B cell (primary cell): ENCODE measurements around the gene MARK4. TPM values are rescaled to one million over a fixed set of nuclear protein-coding genes. Genes with fewer than 3 reads are reported as not detected.

Experiments
- ATAC-seq: fragments of 200-7000 bp; cut with Tn5 transposase; one replicate; pipeline ENCODE4 v1.10.0; 2021; ENCODE audit warnings: low read depth, mild to moderate bottlenecking, moderate number of reproducible peaks, moderate library complexity
- CTCF ChIA-PET: fragments of 350-600 bp; sonication (Branson Sonifier 250); formaldehyde crosslinking; loops from one replicate; lab custom pipeline; 2021; ENCODE audit warnings: antibody characterized with exemption, inconsistent platforms; lab: Charles Lee
- POLR2A ChIA-PET: fragments of 350-600 bp; sonication (Branson Sonifier 250); formaldehyde crosslinking; loops from one replicate; lab custom pipeline; 2021; ENCODE audit warnings: antibody characterized with exemption; lab: Charles Lee
- DNase-seq: peaks from one replicate; pipeline ENCODE4 v3.0.0; 2013
- H2AFZ ChIP-seq: 2 replicates; pipeline ENCODE4 v1.6.1; 2012; ENCODE audit warnings: mild to moderate bottlenecking, low read depth, low read length; ENCODE audit not compliant: insufficient read depth, poor library complexity, severe bottlenecking
- H3K27ac ChIP-seq, 2 donors: 1 replicate in 1 of 2; 2 replicates in 1 of 2; pipeline ENCODE4 v1.5.1; 2012 to 2013; ENCODE audit warnings: low read length in 2 of 2, mild to moderate bottlenecking in 2 of 2, moderate library complexity in 1 of 2
- H3K27me3 ChIP-seq, 4 experiments: fragments of 200-600 bp in 1 of 4; sonication (generic) in 1 of 4; replicated peaks in 1 of 4; 1 replicate in 2 of 4; 2 replicates in 2 of 4; pipeline versions ENCODE4 v1.6.1 to v1.7.0; 2013 to 2016; ENCODE audit warnings: low read length in 3 of 4, mild to moderate bottlenecking in 2 of 4, mixed read lengths in 1 of 4, moderate library complexity in 1 of 4; ENCODE audit not compliant: insufficient read depth in 4 of 4, control insufficient read depth in 3 of 4; ENCODE audit errors: control extremely low read depth in 1 of 4
- H3K36me3 ChIP-seq, 2 experiments: replicated peaks in 1 of 2; 1 replicate in 1 of 2; 2 replicates in 1 of 2; pipeline versions ENCODE4 v1.6.1 to v1.7.1; 2013; ENCODE audit warnings: low read length in 1 of 2; ENCODE audit not compliant: insufficient read depth in 2 of 2, control insufficient read depth in 1 of 2; ENCODE audit errors: control extremely low read depth in 1 of 2, extremely low read depth in 1 of 2
- H3K4me1 ChIP-seq, 2 donors: fragments of 200-600 bp in 1 of 2; sonication (generic) in 1 of 2; 1 replicate in 1 of 2; 2 replicates in 1 of 2; pipeline versions ENCODE4 v1.5.1 to v1.6.1; 2013 to 2017; ENCODE audit warnings: low read length in 2 of 2; ENCODE audit not compliant: control insufficient read depth in 2 of 2, insufficient read depth in 2 of 2
- H3K4me2 ChIP-seq: replicated peaks from 2 replicates; pipeline ENCODE3; 2012; ENCODE audit warnings: mild to moderate bottlenecking, low read depth, low read length; ENCODE audit not compliant: poor library complexity, severe bottlenecking
- H3K4me3 ChIP-seq, 5 experiments: fragments of 200-600 bp in 1 of 5; sonication (generic) in 1 of 5; 1 replicate in 3 of 5; 2 replicates in 2 of 5; pipeline versions ENCODE4 v1.5.1 to v1.7.0; 2011 to 2016; ENCODE audit warnings: low read length in 4 of 5, mild to moderate bottlenecking in 4 of 5, low read depth in 2 of 5, control low read depth in 1 of 5, moderate library complexity in 1 of 5; ENCODE audit not compliant: insufficient read depth in 1 of 5; ENCODE audit errors: control extremely low read depth in 1 of 5, extremely low read depth in 1 of 5
- H3K79me2 ChIP-seq: fragments of 200-600 bp; sonication (generic); one replicate; pipeline ENCODE4 v1.6.0; 2016; ENCODE audit warnings: low read length; ENCODE audit not compliant: control insufficient read depth, insufficient read depth
- H3K9ac ChIP-seq: fragments of 200-600 bp; sonication (generic); 2 replicates; pipeline ENCODE4 v1.6.1; 2017; ENCODE audit warnings: mild to moderate bottlenecking, low read length, moderate library complexity
- H3K9me3 ChIP-seq, 3 donors: one replicate each; pipeline versions ENCODE4 v1.6.1 to v1.7.1; 2013; ENCODE audit warnings: low read length in 2 of 3; ENCODE audit not compliant: control insufficient read depth in 2 of 3, insufficient read depth in 1 of 3; ENCODE audit errors: control extremely low read depth in 1 of 3
- H4K20me1 ChIP-seq: 2 replicates; pipeline ENCODE4 v1.6.0; 2012; ENCODE audit warnings: mild to moderate bottlenecking, low read length; ENCODE audit not compliant: insufficient read depth, control insufficient read depth, poor library complexity, severe bottlenecking
- H3K27ac Mint-ChIP-seq: one replicate; pipeline ENCODE4 v1.8.0; 2021; ENCODE audit warnings: mixed read lengths
- H3K27me3 Mint-ChIP-seq: one replicate; pipeline ENCODE4 v1.8.0; 2021; ENCODE audit warnings: mixed read lengths
- H3K4me1 Mint-ChIP-seq: one replicate; pipeline ENCODE4 v1.8.0; 2021; ENCODE audit warnings: mixed read lengths
- H3K4me3 Mint-ChIP-seq: one replicate; pipeline ENCODE4 v1.8.0; 2021; ENCODE audit warnings: mixed read lengths
- H3K9me3 Mint-ChIP-seq: one replicate; pipeline ENCODE4 v1.8.0; 2022; ENCODE audit warnings: mixed read lengths; ENCODE audit not compliant: insufficient read depth
- CTCF ChIP-seq: fragments of 200-600 bp; IDR thresholded peaks from one replicate; pipeline ENCODE4 v1.8.0; 2022; ENCODE audit warnings: antibody characterized with exemption, mild to moderate bottlenecking
- EZH2 ChIP-seq: IDR thresholded peaks from 2 replicates; pipeline ENCODE4 v1.6.1; 2012; ENCODE audit warnings: borderline replicate concordance, low read depth, mild to moderate bottlenecking, moderate library complexity, low read length; ENCODE audit not compliant: insufficient read depth, poor library complexity, severe bottlenecking
- WGBS: methylation state at CpG from one replicate; pipeline ENCODE4 v1.1.5; 2013; ENCODE audit warnings: missing lambda C conversion rate; ENCODE audit not compliant: insufficient coverage; 5-methylcytosine and 5-hydroxymethylcytosine counted together
- intact Hi-C: fragments of 100-400 bp; cut with micrococcal nuclease; formaldehyde crosslinking; loops from one replicate; pipeline ENCODE4 v1.10.0; 2022
- polyA plus RNA-seq: library from polyadenylated mRNA; depleted of rRNA; stranded (reverse); fragments of >200 nt; gene quantifications from 2 replicates; pipeline ENCODE4 v1.2.3, GENCODE V29; 2012
- total RNA-seq, 2 donors: library from RNA; stranded (reverse); fragments of 120-200 nt in 1 of 2; gene quantifications; 1 replicate in 1 of 2; 2 replicates in 1 of 2; pipeline versions ENCODE4 v1.2.3 to v1.2.4, GENCODE V29; 2013 to 2022

MARK4 gene
- total and polyA plus RNA-seq, 2 donors (not counting 1 experiment from before 2014, with no cell fraction given) = 13.5 to 36.2 TPM

DNA sequence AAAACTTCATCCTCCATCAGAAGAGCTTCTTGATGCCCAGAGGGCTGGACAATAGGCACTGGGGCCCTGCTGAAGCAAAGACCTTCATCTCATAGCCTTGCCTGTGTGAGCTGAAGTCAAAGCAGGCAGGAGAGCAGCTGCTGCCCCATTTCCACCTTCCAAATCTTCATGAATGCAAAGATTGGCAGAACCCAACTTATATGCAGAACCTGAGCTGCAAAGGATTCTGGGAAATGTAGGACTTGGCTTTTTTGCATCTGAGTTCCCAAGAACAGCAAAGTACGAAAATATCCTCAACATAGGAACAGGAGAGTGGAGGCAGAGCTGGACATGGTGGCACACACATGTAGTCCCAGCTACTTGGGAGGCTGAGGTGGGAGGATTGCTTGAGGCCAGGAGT is 40.8 kb downstream of the MARK4 start:
- H3K9ac ChIP-seq = no peak overlapping the region
- H2AFZ ChIP-seq = no peak overlapping the region
- POLR2A ChIA-PET = no interaction called here
- no peak overlapping the region for H3K27ac ChIP-seq
- H3K4me1 ChIP-seq = no peaks in the 10 kb centered on the region
- no peak overlapping the region for H3K4me3 ChIP-seq
- Mint-ChIP-seq H3K9me3 (no peaks in the 10 kb centered on the region), H3K27me3 (no peaks in the 10 kb centered on the region), H3K4me1 (no peaks in the 10 kb centered on the region), H3K27ac (no peak overlapping the region), H3K4me3 (no peak overlapping the region)
- H3K79me2 ChIP-seq = no peaks in the 10 kb centered on the region
- 86% methylated on average over 1 of the region's 1 CpG for WGBS
- no peaks in the 10 kb centered on the region for H3K27me3 ChIP-seq
- ATAC-seq (no peak), DNase-seq (no peak)
- TF ChIP-seq EZH2 (no peak), CTCF (no peak)
- intact Hi-C loops = no loop called here
- CTCF ChIA-PET = no interaction called here
- peaks cover 0 to 25% (median 0%) of the 10 kb centered on the region in 3 donors for H3K9me3 ChIP-seq
- H4K20me1 ChIP-seq = no peaks in the 10 kb centered on the region
- H3K36me3 ChIP-seq = peaks cover 0 to 25% of the 10 kb centered on the region in 2 experiments
- no peak overlapping the region for H3K4me2 ChIP-seq

GRCh38 chr19:45293682-45294081 is 42.6 kb downstream of the MARK4 start:
- peaks cover 0 to 25% (median 0%) of the 10 kb centered on the region in 3 donors for H3K9me3 ChIP-seq
- no peak for DNase-seq
- H3K4me3 Mint-ChIP-seq = no peak overlapping the region
- no peak overlapping the region for H3K27ac Mint-ChIP-seq
- no peak for ATAC-seq
- no peak overlapping the region for H3K4me3 ChIP-seq
- H3K36me3 ChIP-seq = peaks cover 0 to 25% of the 10 kb centered on the region in 2 experiments
- no peak overlapping the region for H3K9ac ChIP-seq
- H3K27me3 Mint-ChIP-seq = no peaks in the 10 kb centered on the region
- no peak overlapping the region for H3K4me2 ChIP-seq
- no peaks in the 10 kb centered on the region for H3K79me2 ChIP-seq
- ChIA-PET CTCF (no interaction called here), POLR2A (no interaction called here)
- H3K9me3 Mint-ChIP-seq = no peaks in the 10 kb centered on the region
- H3K27ac ChIP-seq = no peak overlapping the region
- intact Hi-C loops = no loop called here
- H3K4me1 Mint-ChIP-seq = no peaks in the 10 kb centered on the region
- TF ChIP-seq CTCF (no peak), EZH2 (no peak)
- H4K20me1 ChIP-seq = no peaks in the 10 kb centered on the region
- no peaks in the 10 kb centered on the region for H3K4me1 ChIP-seq
- H2AFZ ChIP-seq = no peak overlapping the region
- no peaks in the 10 kb centered on the region for H3K27me3 ChIP-seq
- WGBS = 89% methylated on average over 2 of the region's 4 CpGs
